NCI-H2171 treated with DMSO at 0.1 percent for 48 hours (cell line): ENCODE data around the gene FA2H.
A peak's percentile ranks its signal among the peaks of the same experiment; 100 is the strongest.
"Not testable (repeated sequence)": the region's sequence is repeated elsewhere in the genome, so short reads cannot be mapped to it uniquely, and the experiment has no call there.

Experiments used
- DNase-seq: peaks from one replicate; lab custom pipeline; 2025; lab: John Stamatoyannopoulos, UW

Gene FA2H, protein sequence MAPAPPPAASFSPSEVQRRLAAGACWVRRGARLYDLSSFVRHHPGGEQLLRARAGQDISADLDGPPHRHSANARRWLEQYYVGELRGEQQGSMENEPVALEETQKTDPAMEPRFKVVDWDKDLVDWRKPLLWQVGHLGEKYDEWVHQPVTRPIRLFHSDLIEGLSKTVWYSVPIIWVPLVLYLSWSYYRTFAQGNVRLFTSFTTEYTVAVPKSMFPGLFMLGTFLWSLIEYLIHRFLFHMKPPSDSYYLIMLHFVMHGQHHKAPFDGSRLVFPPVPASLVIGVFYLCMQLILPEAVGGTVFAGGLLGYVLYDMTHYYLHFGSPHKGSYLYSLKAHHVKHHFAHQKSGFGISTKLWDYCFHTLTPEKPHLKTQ

DNA sequence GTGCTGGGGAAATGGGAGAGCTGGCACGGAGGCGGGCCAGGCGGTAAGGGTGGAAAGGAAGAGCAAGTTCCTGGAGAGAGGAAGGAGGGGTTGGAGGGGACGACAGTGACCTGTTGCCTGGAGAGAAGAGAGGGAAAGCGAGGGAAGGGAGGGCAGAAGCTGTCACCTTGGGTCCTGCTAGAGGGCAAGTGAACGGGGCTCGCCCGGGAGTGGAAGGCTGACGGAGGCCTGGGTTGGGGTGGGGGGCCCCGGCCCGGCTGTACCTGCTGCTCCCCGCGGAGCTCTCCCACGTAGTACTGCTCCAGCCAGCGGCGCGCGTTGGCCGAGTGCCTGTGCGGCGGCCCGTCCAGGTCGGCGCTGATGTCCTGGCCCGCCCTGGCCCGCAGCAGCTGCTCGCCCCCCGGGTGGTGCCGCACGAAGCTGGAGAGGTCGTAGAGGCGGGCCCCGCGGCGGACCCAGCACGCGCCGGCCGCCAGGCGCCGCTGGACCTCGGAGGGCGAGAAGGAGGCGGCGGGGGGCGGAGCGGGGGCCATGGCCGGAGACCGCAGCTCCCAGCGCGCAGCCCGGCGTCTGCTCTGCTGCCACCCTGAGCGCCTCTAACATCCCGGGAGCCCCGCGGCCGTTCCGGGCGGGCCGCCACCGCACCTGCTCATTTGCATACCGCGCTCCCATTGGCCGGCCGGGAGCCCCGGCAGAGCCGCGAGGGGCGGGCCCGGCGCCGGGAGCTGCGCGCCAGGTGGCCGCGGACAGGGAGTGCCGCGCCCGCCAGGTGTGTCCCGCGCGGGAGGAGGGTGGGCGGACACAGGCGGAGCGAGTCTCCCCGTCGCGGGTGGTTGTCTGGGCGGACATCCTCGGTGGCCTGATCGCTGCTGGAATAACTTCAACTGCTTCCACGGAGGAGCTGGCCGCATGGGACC lies at the start of gene FA2H:
TSS of gene FA2H (minus strand) at position 598 of the 917 bp plus-strand sequence. CDS start at position 533, 65 bp downstream.
- DNase-seq = peak; percentile 83

DNA sequence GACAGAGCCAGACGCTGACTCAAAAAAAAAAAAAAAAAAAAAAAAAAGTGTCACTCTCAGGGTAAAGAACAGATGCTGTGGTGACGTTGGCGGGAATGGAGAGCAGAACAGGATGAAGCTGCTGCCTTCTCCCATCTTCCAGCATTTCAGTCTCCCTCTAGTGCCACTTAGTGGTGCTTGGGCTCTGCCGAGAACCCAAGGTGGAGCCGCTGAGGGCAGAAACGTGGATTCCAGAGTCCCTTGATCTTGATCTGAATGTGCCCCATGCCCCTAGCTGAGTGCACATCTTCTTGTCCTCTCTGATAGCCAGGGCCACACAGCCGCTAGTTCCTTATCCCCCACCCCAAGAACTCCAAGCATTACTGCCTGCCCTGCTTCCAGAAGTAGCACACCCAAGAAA lies 43.2 kb upstream of the FA2H start:
- DNase-seq = peak; percentile 81

DNA sequence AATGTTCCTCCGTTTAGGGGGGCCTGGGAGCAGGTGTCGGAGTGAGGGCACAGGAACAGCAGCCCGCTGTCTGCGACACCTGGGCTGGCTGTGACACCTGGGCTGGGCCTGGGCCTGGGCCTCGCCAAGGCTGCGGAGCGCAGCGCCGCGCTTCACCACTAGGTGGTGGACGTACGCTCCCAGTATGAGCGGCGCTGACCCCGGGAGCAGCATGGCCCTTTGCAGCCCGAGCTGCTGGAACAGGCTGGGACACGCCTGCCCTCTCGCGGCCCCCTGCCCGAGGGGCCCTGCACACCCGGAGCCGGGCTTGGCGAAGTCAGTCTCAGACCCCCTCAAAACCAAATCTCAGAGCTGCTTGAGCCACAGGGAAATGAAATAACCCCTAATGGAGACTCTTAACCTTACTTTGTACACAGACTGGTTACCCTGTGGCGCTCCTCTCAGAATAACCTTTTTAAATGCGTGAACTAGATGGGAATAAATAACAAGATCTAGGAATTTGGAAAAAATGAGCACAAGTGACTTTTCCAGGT lies 38.6 kb upstream of the FA2H start:
- DNase-seq = peak; percentile 90

DNA sequence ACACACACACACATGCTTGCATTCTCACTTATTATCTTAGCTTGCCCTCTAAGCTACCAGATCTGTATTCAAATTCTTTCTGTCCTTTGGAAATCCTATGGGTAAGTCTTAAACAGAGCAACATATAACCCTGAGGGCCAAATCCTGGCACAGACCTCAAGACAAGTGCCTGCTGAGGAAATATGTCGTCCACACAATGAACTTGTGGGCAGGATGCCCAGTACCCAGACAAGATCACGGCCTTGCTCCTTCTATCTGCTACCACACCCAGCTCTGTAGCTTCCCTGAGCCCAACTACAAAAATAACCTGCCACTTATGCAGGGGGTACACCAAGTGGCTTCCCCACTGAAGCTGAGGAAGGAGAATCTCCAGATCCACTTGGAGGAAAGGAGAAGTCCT lies 37.3 kb upstream of the FA2H start:
- no peak for DNase-seq

DNA sequence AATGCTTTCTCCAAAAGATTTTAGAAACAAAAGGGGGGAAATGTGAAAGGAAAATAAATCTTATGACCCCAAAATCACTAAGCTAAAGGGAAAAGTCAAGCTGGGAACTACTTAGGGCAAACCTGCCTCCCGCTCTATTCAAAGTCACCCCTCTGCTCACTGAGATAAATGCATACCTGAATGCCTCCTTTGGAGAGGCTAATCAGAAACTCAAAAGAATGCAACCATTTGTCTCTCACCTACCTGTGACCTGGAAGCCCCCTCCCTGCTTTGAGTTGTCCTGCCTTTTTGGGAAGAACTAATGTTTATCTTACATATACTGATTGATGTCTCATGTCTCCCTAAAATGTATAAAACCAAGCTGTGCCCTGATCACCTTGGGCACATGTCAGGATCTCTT lies 36.6 kb upstream of the FA2H start:
- DNase-seq = not testable (repeated sequence)

DNA sequence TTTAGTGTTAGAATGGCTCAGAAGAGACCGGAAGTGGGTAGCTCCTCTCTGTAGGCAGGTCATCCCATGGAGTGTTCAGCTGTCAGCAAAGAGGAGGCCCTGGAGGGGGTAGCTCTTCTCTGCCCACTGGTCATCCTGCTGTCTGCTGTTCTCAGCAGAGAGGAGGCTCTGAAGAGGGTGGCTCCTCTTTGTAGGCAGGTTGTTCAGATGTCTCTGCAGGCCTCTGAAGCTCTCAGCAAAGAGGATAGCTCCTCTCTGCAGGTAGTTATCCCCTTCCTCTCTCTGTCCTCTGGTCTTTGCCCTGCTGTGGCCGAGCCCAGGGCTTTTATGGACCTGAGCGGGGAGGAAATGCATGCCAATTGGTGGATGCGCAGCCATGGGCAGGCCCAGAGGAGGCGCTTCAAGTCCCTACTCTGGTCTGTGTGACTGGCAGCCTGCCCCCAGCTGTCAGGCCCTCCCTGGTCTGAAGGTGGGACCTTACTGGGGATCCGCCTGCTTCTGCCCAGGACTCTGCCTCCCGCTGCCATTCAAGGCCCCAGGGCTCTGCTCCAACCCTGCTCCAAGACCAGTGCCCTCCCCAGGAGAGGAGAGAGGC lies 32.5 kb upstream of the FA2H start:
- no peak for DNase-seq

DNA sequence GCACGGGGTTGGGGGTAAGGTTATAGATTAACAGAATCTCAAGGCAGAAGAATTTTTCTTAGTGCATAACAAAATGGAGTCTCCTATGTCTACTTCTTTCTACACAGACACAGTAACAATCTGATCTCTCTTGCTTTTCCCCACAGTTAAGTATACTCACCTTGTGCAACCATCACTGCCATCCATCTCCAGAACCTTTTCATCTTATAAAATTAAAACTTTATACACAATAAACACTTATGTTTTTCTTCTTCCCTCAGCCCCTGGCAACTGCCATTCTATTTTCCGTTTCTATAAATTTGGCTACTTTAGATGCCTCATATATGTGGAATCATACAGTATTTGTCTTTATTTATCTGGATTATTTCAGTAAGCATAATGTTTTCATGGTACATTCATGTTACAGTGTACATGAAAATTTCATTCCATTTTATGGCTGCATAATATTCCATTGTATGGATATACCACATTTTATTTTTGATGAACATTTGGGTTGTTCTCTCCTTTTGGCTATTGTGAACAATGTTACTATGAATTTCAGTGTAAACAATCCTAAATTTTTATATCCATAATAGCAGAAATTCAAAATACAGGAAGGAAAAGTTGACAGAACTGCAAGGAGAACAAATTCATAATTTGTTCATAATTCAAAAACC lies 25.7 kb upstream of the FA2H start:
- DNase-seq = no peak

DNA sequence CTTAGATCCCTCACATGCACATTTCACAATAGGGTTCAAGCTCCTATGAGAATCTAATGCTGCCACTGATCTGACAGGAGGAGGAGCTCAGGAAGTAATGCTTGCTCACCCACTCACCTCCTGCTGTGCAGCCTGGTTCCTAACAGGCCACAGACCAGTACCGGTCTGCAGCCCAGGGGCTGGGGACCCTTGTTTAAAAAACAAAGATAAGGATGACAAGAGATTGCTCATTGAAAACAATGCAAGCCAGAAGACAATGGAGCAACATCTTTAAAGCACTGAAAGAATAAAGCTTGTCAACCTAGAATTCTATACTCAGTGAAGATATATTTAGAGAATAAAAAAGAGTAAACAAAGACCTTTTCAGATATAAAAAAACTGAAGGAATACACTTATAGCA lies 22.8 kb upstream of the FA2H start:
- no peak for DNase-seq

DNA sequence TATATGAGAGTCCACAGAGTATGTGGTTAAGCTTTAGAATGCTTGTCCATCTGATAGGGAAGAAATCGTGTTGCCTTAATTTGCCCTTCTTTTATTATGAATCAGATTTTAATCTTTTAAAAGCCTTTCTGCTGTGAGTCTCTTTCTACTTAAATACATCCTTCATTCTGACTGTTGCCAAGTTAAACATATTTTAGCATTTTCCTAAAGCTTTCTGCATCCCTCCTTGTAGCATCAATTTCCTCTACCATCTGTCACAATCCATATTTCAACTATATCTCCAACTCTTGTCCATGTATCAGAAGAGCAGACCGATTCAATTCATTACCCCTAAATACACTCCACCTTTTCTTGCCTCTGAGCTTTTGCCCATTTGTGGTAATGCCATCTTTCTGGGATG lies 20.5 kb upstream of the FA2H start:
- peak; percentile 40 for DNase-seq

DNA sequence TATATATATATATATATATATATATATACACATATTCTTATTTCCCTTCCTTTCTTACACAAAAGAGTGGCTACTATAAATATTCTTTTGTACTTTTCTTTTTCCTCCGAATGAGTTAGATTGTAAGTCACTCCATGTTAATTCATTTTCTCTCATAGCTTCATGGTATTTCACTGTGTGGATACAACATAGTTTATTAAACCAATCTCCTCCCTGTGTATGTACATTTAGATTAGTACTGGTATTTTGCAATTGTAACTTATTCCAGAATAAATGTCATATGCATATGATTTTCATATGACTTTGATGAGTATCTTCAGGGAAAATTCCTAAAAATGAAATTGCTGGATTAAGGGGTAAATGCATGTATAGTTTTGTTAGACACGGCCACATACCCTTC lies 20.0 kb upstream of the FA2H start:
- no peak for DNase-seq

DNA sequence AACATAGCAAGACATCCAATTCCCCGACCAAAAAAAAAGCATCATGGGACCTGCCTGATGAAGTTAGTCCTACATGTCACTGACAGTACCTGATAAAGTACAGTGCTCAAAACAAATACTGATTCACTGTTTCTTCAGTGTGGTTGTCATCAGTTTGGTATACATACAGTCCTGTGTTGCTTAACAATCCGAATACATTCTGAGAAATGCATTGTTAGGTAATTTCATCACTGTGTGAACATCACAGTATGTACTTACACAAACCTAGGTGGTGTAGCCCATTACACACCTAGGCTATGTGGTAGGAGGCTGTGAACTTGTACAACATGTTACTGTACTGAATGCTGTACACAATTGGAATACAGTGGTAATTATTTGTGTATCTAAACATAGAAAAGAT lies 19.0 kb upstream of the FA2H start:
- no peak for DNase-seq

DNA sequence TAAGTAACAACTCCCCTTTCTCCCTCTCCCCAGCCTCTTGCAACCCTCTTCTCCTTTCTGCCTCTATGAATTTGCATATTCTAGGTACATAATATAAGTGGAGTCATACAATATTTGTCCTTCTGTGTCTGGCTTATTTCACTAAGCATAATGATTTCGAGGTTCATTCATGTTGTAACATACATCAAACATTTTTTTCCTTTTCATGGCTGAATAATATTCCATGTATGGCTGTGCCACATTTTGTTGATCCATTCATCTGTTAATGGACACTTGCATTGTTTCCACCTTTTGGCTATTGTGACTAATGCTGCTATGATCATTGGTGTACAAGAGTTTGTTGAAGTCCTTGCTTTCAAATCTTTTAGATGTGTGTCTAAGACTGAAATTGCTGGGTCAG lies 17.6 kb upstream of the FA2H start:
- DNase-seq = no peak

DNA sequence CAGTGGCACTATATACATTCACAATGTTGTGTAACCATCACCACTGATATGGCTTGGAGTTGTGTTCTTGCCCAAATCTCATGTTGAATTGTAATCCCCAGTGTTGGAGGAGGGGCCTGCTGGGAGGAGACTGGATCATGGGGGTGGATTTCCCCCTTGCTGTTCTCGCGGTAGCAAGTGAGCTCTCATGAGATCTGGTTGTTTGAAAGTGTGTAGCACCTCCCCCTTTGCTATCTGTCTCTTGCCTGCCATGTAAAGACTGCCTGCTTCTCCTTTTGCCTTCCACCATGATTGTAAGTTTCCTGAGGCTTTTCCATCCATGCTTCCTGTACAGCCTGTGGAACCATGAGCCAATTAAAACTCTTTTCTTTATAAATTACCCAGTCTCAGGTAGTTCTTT lies 17.1 kb upstream of the FA2H start:
- not testable (repeated sequence) for DNase-seq

DNA sequence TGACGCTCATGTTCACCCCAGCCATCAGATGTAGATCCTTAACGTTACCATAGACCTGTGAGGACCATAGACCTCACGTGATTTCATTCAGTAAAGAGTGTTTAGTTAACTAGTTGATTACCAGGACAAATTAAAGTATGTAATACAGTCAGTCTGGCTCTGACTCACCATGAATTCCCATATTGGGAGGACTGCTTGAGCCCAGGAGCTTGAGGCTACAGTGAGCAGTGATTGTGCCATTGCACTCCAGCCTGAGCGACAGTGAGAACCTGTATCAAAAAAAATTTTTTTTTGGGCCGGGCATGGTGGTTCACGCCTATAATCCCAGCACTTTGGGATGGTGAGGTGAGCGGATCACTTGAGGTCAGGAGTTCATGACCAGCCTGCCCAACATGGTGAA lies 13.5 kb upstream of the FA2H start:
- DNase-seq = no peak

DNA sequence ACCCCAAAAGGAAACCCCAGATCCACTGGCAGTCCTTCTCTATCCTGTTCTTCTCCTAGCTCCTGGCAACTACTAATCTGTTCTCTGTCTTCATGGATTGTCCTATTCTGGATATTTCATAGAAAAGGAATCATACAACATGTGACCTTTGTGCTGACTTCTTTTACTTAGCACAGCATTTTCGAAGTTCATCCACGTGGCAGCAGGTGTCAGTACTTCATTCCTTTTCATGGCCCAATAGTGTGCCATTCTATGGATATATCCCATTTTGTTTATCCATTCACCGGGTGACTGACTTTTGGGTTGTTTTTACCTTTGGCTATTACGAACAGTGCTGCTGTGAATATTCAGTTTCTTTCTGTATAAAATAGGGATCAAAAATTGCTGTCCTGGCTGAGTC lies 10.4 kb upstream of the FA2H start:
- DNase-seq = no peak

DNA sequence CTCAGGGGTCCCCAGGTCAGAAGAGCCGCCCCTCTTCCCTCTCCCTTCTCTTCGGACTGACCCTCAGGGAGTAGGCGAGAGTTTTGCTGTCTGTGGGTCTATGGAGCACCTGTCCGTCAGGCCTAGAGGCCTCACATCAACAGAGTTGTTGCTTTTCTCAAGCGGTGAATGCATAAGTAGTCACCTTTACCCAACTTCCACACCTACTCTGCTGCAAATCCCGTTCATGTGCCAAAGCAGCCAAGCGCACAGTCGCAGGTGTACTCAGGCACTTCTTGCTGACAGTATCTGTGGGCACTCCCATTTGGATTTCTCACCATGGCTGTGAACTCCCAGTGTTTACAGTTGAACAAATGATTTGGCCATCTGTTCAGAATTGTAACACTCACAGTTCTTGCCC lies 4.0 kb upstream of the FA2H start:
- DNase-seq = peak; percentile 94

DNA sequence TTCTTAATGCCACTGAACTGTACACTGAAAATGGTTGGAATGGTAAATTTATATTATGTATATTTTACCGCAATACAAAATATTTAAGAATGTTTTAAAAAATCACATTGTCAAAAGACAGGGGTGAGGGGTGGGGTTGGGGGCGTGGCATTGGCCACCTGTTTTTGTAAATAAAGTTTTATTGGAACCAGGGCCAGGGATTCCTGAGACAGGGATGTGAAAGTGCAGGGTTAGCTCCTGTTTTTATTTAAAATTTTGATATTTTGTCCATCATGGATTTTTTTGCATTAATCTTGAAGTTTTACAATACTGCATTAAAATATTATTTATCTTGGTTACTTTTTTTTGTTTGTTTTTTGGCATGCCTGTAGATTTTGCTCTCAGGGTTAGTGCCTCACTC lies 2.3 kb upstream of the FA2H start:
- no peak for DNase-seq

DNA sequence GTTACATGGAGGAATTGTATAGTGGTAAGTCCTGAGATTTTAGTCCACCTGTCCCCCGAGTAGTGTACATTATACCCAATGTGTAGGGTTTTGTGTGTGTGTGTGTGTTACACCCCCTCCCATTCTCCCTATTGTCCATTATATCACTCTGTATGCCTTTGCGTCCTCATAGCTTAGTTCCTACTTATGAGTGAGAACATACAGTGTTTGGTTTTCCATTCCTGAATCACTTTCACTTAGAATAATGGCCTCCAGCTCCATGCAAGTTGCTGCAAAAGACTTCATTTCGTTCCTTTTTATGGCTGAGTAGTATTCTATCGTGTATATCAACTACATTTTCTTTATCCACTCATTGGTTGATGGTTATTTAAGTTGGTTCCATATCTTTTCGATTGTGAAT lies 635 bp upstream of the FA2H start:
- no peak for DNase-seq

DNA sequence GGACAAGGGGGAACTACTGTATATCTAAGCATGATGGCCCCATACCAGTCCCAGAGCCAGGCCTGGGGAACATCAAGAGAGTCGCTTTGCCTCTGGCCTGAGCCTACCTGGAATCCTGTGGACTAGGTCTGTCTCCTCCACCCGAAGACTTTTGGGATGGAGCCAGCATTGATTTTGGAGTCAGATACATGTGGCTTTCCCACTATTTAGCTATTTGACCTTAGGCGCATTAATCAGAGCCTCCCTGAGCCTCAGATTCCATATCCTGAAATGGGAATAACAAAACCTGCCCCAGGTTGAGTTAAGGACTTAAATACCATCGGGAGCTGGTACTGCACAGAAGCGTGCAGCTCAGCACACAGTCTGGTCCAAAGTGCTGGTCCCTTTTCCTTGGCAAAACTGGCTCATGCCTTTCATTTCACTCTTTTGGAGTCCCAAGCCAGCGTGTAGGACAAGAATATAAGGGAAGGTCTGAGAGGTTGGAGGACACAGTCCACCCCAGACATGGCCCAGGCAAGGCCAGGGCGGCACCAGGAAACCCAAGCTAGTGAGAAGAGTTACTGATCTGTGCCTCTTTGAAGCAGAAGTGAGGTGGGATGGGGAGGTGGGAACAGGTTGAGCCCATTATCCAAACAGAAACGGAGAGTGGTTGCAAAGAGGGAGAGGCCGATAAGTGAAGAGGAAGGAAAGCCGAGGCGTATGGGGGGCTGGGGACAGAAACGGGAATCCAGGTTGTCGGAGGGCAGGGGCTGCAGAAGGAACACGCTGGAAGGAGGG lies 986 bp downstream of the FA2H start:
- DNase-seq = no peak

DNA sequence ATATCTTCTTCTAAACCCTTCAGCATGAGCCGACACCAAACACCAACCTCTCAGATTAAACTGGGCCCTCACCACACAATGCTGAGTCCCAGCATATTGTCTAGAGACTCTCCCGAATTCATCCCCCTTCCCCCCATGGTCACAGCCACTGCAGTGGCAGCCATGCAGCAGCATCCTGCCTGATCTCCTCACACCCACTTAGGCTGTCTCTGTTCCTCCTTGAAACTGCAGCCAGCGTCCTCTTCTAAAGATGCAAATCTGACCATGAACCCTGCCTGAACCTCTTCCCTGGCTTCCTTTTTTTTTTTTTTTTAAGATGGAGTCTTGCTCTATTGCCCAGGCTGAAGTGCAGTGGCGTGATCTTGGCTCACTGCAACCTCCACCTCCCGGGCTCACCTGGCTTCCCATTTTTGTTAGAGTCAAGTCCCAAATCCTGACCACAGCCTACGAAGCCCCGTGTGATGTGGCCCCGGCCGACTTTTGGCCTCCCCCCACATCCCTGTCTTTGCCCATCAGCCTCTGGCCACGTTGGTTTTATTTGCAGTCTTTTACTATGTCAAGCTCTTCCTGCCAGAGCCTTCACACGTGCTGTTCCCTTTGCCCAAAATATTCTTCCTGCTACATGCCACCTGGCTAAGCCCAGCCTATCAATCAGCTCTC lies 2.8 kb downstream of the FA2H start:
- no peak for DNase-seq
